Lower lobe of right lung (tissue), 2 donors: ENCODE measurements around the gene GLI1. TPM values are rescaled to one million over a fixed set of nuclear protein-coding genes. Genes with fewer than 3 reads are reported as not detected.
"Not testable (repeated sequence)": the region's sequence is repeated elsewhere in the genome, so short reads cannot be mapped to it uniquely, and the experiment has no call there.

Experiments used
- ATAC-seq, 2 donors: fragments of 200-7000 bp; cut with Tn5 transposase; one replicate each; pipeline ENCODE4 v1.9.1; 2020 to 2022; ENCODE audit warnings: mild to moderate bottlenecking in 2 of 2, moderate library complexity in 2 of 2
- DNase-seq: peaks from one replicate; pipeline ENCODE4 v3.0.0-alpha.2; 2020
- H3K27ac ChIP-seq: fragments of 200-600 bp; one replicate; pipeline ENCODE4 v1.8.0; 2022
- H3K27me3 ChIP-seq: fragments of 200-600 bp; one replicate; pipeline ENCODE4 v1.8.0; 2022; ENCODE audit warnings: low read depth
- H3K36me3 ChIP-seq: fragments of 200-600 bp; one replicate; pipeline ENCODE4 v1.8.0; 2022; ENCODE audit warnings: mild to moderate bottlenecking
- H3K4me1 ChIP-seq: fragments of 200-600 bp; one replicate; pipeline ENCODE4 v1.8.0; 2022
- H3K4me3 ChIP-seq: fragments of 200-600 bp; one replicate; pipeline ENCODE4 v1.8.0; 2022; ENCODE audit warnings: mild to moderate bottlenecking
- H3K9me3 ChIP-seq: fragments of 200-600 bp; one replicate; pipeline ENCODE4 v1.8.0; 2022
- intact Hi-C: fragments of 100-400 bp; cut with DNase I; formaldehyde crosslinking; loops from one replicate; pipeline ENCODE4 v1.11.0; 2022
- long read RNA-seq: library from polyadenylated mRNA; unstranded; transcript quantifications from one replicate; pipeline ENCODE4 v2.0.0, GENCODE V29; 2021
- total RNA-seq: library from RNA; stranded (reverse); fragmentation: NEBNext Ultra II Directional; extraction: Animal tissue kit (Norgen Biotek cat#: 25700); gene quantifications from one replicate; pipeline ENCODE4 v1.2.1, GENCODE V29; 2021
- TF ChIP-seq, protein P1 (sequence below): fragments of 200-600 bp; IDR thresholded peaks from one replicate; pipeline ENCODE4 v1.8.0; 2022; ENCODE audit warnings: antibody characterized with exemption, mild to moderate bottlenecking
- donor health status: DM: no; HTN: yes; CAD: no; lungs with severe emphysema.

The GLI1 gene
- total RNA-seq = 0.21 TPM
- long read RNA-seq = 0 reads

DNA sequence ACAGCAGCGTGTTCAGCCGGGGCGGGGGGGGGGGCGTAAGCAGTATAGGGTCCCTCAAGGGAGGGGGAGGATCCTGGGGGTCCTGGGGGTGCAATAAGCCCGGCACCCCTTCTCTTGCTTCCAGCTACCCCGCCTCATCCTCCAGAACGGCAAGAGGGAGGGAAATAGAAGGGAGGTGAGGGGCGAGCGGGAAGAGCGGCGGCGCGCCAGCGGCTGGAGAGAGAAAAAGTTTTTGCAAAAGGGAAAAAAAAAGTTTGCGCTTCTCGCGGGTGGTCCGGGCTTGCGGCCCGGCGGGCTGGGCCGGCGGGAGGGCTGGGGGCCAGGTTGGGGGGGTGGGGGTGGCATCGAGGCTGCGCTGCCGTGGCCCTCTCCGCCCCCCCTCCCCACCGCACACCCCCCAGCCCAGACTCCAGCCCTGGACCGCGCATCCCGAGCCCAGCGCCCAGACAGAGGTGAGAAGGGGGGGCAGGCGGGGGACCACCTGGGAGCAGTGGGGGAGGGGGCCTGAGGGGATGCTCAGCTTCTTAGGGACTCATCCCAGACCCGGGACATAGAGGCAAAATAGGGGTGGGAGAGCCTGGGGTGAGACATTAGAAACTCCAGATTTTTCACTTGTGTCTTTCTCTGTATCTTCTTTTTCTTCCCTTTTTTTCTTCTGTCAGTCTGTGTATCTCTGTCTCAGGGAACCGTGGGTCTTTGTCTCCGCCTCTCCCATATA is at the start of gene GLI1:
Gene GLI1 (plus strand): TSS at position 36 of the 718 bp plus-strand sequence. CDS start 3,907 bp downstream, outside the sequence.
- intact Hi-C loops = no loop called here
- DNase-seq (no peak), ATAC-seq (no peak)
- Histone ChIP-seq H3K36me3 (no peaks in the 10 kb centered on the region), H3K27me3 (peaks cover 5% of the 10 kb centered on the region), H3K4me1 (peaks cover 36% of the 10 kb centered on the region), H3K9me3 (no peaks in the 10 kb centered on the region), H3K27ac (peak within 1 kb of the TSS; percentile 80), H3K4me3 (peak within 1 kb of the TSS; percentile 83)
- TF ChIP-seq, protein P1, sequence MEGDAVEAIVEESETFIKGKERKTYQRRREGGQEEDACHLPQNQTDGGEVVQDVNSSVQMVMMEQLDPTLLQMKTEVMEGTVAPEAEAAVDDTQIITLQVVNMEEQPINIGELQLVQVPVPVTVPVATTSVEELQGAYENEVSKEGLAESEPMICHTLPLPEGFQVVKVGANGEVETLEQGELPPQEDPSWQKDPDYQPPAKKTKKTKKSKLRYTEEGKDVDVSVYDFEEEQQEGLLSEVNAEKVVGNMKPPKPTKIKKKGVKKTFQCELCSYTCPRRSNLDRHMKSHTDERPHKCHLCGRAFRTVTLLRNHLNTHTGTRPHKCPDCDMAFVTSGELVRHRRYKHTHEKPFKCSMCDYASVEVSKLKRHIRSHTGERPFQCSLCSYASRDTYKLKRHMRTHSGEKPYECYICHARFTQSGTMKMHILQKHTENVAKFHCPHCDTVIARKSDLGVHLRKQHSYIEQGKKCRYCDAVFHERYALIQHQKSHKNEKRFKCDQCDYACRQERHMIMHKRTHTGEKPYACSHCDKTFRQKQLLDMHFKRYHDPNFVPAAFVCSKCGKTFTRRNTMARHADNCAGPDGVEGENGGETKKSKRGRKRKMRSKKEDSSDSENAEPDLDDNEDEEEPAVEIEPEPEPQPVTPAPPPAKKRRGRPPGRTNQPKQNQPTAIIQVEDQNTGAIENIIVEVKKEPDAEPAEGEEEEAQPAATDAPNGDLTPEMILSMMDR = no peak

DNA sequence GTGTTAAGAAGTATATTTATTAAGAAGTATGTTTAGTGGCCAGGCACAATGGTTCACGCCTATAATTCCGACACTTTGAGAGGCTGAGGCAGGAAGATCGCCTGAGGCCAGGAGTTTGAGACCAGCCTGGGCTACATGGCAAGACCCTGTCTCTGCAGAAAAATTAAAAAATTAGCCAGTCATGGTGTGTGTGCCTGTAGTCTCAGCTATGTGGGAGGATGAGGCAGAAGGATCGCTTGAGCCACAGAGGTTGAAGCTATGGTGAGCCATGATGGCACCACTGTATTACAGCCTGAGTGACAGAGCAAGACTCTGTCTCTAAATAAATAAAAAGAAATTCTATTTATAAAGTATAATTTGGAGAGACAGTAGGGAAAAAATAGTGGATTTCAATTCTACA is 49.1 kb upstream of the GLI1 start:
- H3K4me1 ChIP-seq = no peaks in the 10 kb centered on the region
- TF ChIP-seq, protein P1 = no peak

DNA sequence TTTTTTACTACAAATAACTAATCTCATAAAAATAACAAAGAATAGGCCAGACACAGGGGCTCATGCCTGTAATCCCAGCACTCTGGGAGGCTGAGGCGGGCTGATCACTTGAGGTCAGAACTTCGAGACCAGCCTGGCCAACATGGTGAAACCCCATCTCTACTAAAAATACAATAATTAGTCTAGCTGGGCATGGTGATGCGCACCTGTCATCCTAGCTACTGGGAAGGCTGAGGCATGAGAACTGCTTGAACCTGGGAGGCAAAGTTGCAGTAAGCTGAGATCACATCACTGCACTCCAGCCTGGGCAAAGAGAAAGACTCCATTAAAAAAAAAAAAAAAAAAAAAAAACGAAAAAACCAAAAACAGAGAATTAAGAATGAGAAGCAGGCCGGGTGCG is 45.4 kb upstream of the GLI1 start:
- H3K4me3 ChIP-seq, H3K36me3 ChIP-seq, DNase-seq, H3K27ac ChIP-seq, H3K4me1 ChIP-seq, H3K27me3 ChIP-seq, H3K9me3 ChIP-seq, intact Hi-C loops, ATAC-seq: not testable (repeated sequence)

More for the DNA sequence above, 49.1 kb upstream of the GLI1 start:
- H3K9me3 ChIP-seq = no peaks in the 10 kb centered on the region
- ATAC-seq (no peak), DNase-seq (no peak)
- H3K4me3 ChIP-seq = no peak overlapping the region
- H3K27ac ChIP-seq = no peak overlapping the region
- H3K36me3 ChIP-seq = no peaks in the 10 kb centered on the region
- no peaks in the 10 kb centered on the region for H3K27me3 ChIP-seq
- intact Hi-C loops = no loop called here

DNA sequence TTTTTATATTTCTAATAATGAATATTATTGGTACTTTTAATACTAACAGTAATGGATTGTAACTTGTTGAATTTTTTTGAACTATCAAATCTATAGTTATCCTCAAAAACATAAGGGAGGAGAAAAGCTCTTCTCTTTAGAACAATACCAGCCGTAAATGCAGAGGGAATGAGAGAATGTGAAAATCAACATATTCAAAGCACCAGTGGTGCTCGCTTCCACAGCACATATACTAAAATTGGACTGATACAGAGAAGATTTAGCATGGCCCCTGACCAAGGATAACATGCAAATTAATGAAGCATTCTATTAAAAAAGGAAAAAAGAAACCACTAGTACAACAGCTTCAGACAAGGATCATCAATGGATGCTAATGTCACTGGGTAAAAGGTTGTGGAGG is 44.5 kb upstream of the GLI1 start:
- Histone ChIP-seq H3K9me3 (no peaks in the 10 kb centered on the region), H3K27ac (no peak overlapping the region), H3K4me3 (no peak overlapping the region), H3K36me3 (no peaks in the 10 kb centered on the region), H3K27me3 (no peaks in the 10 kb centered on the region), H3K4me1 (no peaks in the 10 kb centered on the region)
- TF ChIP-seq, protein P1 = no peak
- ATAC-seq (no peak), DNase-seq (no peak)
- intact Hi-C loops = no loop called here

DNA sequence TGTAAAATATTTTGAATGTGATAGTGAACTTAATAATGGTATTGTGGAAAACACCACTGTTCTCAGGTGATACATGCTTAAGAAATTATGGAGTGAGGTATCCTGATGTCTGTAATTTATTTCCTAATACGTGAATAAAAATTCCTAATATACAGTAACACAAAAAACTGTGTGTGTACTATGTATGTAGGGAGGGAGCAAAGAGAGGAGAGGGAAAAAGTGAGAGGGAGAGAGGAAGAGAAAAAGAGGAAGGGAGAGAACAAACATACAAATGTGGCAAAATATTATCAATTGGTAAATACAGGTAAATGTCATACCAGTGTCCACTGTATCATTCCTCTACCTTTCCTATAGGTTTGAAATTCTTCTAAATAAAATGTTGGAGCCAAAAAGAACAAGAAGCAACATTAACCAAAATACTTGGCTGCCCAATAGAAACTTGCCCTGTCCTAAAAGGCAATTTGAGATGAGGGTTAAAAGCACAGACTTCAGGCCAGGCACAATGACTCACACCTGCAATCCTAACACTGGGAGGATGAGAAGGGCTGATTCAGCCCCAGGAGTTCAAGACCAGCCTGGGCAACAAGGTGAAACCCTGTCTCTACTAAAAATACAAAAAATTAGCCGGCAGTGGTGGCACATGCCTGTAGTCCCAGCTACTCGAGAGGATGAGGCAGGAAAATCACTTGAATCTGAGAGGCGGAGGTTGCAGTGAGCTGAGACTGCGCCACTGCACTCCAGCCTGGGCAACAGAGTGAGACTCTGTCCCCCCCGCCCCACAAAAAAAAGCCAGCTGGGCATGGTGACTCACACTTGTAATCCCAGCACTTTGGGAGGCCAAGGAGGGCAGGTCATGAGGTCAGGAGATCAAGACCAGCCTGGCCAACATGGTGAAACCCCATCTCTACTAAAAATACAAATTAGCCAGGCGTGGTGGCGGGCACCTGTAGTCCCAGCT is 43.3 kb upstream of the GLI1 start:
- DNase-seq = no peak
- Histone ChIP-seq H3K27ac (no peak overlapping the region), H3K4me3 (no peak overlapping the region), H3K27me3 (no peaks in the 10 kb centered on the region), H3K9me3 (no peaks in the 10 kb centered on the region), H3K4me1 (no peaks in the 10 kb centered on the region), H3K36me3 (peaks cover 1% of the 10 kb centered on the region)
- intact Hi-C loops = no loop called here
- ATAC-seq = peak in 1 of 2 donors; percentile 33
- TF ChIP-seq, protein P1 = no peak
